DOHH2 (cell line): ENCODE measurements around the gene MAP2.

Experiments
- H3F3A ChIP-seq: fragments of 200-600 bp; sonication (generic), shearing (Covaris generic); 2 replicates; pipeline ENCODE4 v1.6.0; 2016; ENCODE audit warnings: antibody characterized with exemption, mild to moderate bottlenecking; ENCODE audit not compliant: control insufficient read depth, insufficient read depth
- H3K27ac ChIP-seq: fragments of 200-600 bp; sonication (generic); 2 replicates; pipeline ENCODE4 v1.5.1; 2014; ENCODE audit warnings: low read depth, mild to moderate bottlenecking, low read length, moderate library complexity
- H3K27me3 ChIP-seq: fragments of 200-600 bp; sonication (generic); 2 replicates; pipeline ENCODE4 v1.6.1; 2014; ENCODE audit warnings: mild to moderate bottlenecking, low read length, mixed read lengths; ENCODE audit not compliant: control insufficient read depth
- H3K36me3 ChIP-seq: fragments of 200-600 bp; sonication (generic); 2 replicates; pipeline ENCODE4 v1.6.1; 2014; ENCODE audit warnings: mild to moderate bottlenecking, low read length, moderate library complexity, mixed read lengths; ENCODE audit not compliant: control insufficient read depth
- H3K4me1 ChIP-seq: fragments of 200-600 bp; sonication (generic); 2 replicates; pipeline ENCODE4 v1.6.1; 2014; ENCODE audit warnings: mild to moderate bottlenecking, low read length, mixed read lengths; ENCODE audit not compliant: control insufficient read depth
- H3K4me2 ChIP-seq: fragments of 200-600 bp; sonication (generic); 2 replicates; pipeline ENCODE4 v1.6.0; 2014; ENCODE audit warnings: mild to moderate bottlenecking, low read length, moderate library complexity
- H3K4me3 ChIP-seq: fragments of 200-600 bp; sonication (generic); 2 replicates; pipeline ENCODE4 v1.5.1; 2014; ENCODE audit warnings: mild to moderate bottlenecking, low read length, mixed read lengths
- H3K79me2 ChIP-seq: fragments of 200-600 bp; sonication (generic); 2 replicates; pipeline ENCODE4 v1.6.1; 2014; ENCODE audit warnings: mild to moderate bottlenecking, low read length, mixed read lengths; ENCODE audit not compliant: control insufficient read depth
- H3K9me2 ChIP-seq: fragments of 200-600 bp; sonication (generic); replicated peaks from 2 replicates; pipeline ENCODE4 v1.6.1; 2014; ENCODE audit warnings: mild to moderate bottlenecking, low read length, mixed read lengths; ENCODE audit not compliant: control insufficient read depth
- H3K9me3 ChIP-seq: fragments of 200-600 bp; sonication (generic); 2 replicates; pipeline ENCODE4 v1.6.1; 2014; ENCODE audit warnings: antibody characterized with exemption, low read length, mixed read lengths; ENCODE audit not compliant: control insufficient read depth, insufficient read depth
- H4K20me1 ChIP-seq: fragments of 200-600 bp; sonication (generic); 2 replicates; pipeline ENCODE4 v1.6.0; 2014; ENCODE audit warnings: low read depth, mild to moderate bottlenecking, antibody characterized with exemption, low read length, moderate library complexity; ENCODE audit not compliant: control insufficient read depth, insufficient read depth
- CTCF ChIP-seq: fragments of 200-600 bp; sonication (generic); IDR thresholded peaks from one replicate; pipeline ENCODE4 v1.5.1; 2014; ENCODE audit warnings: antibody characterized with exemption, mild to moderate bottlenecking, low read depth, low read length; ENCODE audit not compliant: poor library complexity, severe bottlenecking
- EZH2phosphoT487 ChIP-seq: fragments of 200-600 bp; sonication (generic); IDR thresholded peaks from 2 replicates; pipeline ENCODE4 v1.6.1; 2017; ENCODE audit warnings: borderline replicate concordance, mild to moderate bottlenecking, antibody characterized with exemption, low read length, moderate library complexity, mixed read lengths

Gene MAP2

GRCh38 chr2:209763106-209763505 is 339.3 kb downstream of the MAP2 start:
- H3K27me3 ChIP-seq: 0 out of 2 replicates have a peak, but pooled peaks cover 2% of the 10 kb centered on the region
- H3F3A ChIP-seq: no peaks in the 10 kb centered on the region
- H4K20me1 ChIP-seq: no peaks in the 10 kb centered on the region
- no peak overlapping the region for H3K4me3 ChIP-seq
- no peak overlapping the region for H3K4me2 ChIP-seq
- no peaks in the 10 kb centered on the region for H3K79me2 ChIP-seq
- no peaks in the 10 kb centered on the region for H3K4me1 ChIP-seq
- H3K9me2 ChIP-seq: no peaks in the 10 kb centered on the region
- H3K36me3 ChIP-seq: no peaks in the 10 kb centered on the region
- TF ChIP-seq EZH2phosphoT487 (no peak), CTCF (no peak)
- H3K27ac ChIP-seq: no peak overlapping the region
- H3K9me3 ChIP-seq: no peaks in the 10 kb centered on the region

DNA sequence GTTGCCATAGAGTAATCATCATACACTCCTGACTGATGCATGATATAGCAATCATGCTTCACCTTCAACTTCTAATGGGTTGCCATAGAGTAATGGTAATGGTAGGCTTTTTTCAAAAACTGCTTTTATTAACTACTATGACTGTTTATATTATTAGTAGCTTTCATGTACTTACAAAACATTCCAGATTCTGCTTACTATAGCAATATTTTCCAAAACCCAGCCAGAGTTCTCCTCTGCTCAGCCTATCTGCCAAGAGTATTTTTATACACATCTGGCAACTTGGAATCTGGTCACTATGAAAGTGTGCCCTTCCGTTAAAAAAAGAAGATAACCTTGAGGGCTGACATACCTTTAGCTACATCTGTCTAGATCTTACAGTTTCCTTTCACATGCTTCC is 342.8 kb downstream of the MAP2 start:
- Histone ChIP-seq H3K9me2 (no peaks in the 10 kb centered on the region), H3K27me3 (no peaks in the 10 kb centered on the region), H3K27ac (no peak overlapping the region), H3K9me3 (no peaks in the 10 kb centered on the region), H4K20me1 (no peaks in the 10 kb centered on the region), H3F3A (no peaks in the 10 kb centered on the region), H3K4me2 (no peak overlapping the region), H3K36me3 (no peaks in the 10 kb centered on the region), H3K4me3 (no peak overlapping the region), H3K4me1 (no peaks in the 10 kb centered on the region), H3K79me2 (no peaks in the 10 kb centered on the region)
- TF ChIP-seq CTCF (no peak), EZH2phosphoT487 (no peak)

DNA sequence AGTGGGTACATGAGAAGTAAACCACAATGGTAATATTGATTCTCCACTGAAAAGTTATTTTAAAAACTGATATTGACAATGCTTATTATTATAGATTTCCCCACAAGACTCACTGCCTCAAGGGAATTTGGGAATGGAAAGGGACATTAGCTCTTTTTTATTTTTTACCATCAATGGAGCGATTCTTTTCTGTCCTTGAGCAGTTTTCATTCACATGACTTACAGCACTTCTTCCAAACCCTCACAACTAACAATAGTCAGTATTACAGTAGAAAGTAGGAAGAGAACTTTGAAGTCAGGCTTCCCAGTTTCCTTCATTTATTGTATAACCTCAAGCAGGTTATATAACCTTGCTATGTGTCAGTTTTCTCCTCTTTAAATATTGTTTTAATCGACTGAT is 343.5 kb downstream of the MAP2 start:
- Histone ChIP-seq H3K4me2 (no peak overlapping the region), H4K20me1 (no peaks in the 10 kb centered on the region), H3K27me3 (no peaks in the 10 kb centered on the region), H3K9me3 (no peaks in the 10 kb centered on the region), H3K4me1 (no peaks in the 10 kb centered on the region), H3F3A (no peaks in the 10 kb centered on the region), H3K9me2 (no peaks in the 10 kb centered on the region), H3K79me2 (no peaks in the 10 kb centered on the region), H3K4me3 (no peak overlapping the region), H3K36me3 (no peaks in the 10 kb centered on the region), H3K27ac (no peak overlapping the region)
- no peak for TF ChIP-seq CTCF
- no peak for TF ChIP-seq EZH2phosphoT487

- Histone ChIP-seq H3K36me3 (no peaks in the 10 kb centered on the region), H3K4me2 (no peak overlapping the region), H3K27ac (no peak overlapping the region), H3F3A (no peaks in the 10 kb centered on the region), H3K9me3 (no peaks in the 10 kb centered on the region), H3K79me2 (no peaks in the 10 kb centered on the region), H3K27me3 (no peaks in the 10 kb centered on the region), H3K9me2 (no peaks in the 10 kb centered on the region), H3K4me3 (no peak overlapping the region), H3K4me1 (no peaks in the 10 kb centered on the region), H4K20me1 (no peaks in the 10 kb centered on the region)
- TF ChIP-seq EZH2phosphoT487 (no peak), CTCF (no peak)
Measured at GRCh38 chr2:209768557-209768956, 344.7 kb downstream of the MAP2 start.
